ENCODE results near the gene MON1A.

The MON1A gene

GRCh38 chr3:49900491-49901153 lies 29.0 kb downstream of the MON1A start:
- no peak for DNase-seq (ENCODE audit: low read depth)
- H3K4me3 ChIP-seq (ENCODE audit: low read depth, low read length), result no peak overlapping the region

GRCh38 chr3:49899815-49900214 lies 29.8 kb downstream of the MON1A start:
- DNase-seq (ENCODE audit: low read depth), result no peak
- H3K4me3 ChIP-seq (ENCODE audit: low read depth, low read length), result no peak overlapping the region

- no peak for DNase-seq (ENCODE audit: low read depth)
- H3K4me3 ChIP-seq (ENCODE audit: low read depth, low read length), result no peak overlapping the region
These were observed 30.6 kb downstream of the MON1A start for GRCh38 chr3:49898991-49899390.

GRCh38 chr3:49896345-49896744 lies 33.3 kb downstream of the MON1A start:
- H3K4me3 ChIP-seq (ENCODE audit: low read depth, low read length), result no peak overlapping the region
- no peak for DNase-seq (ENCODE audit: low read depth)

- no peak for DNase-seq (ENCODE audit: low read depth)
- H3K4me3 ChIP-seq (ENCODE audit: low read depth, low read length), result no peak overlapping the region
These were observed 33.8 kb downstream of the MON1A start for GRCh38 chr3:49895791-49896190.

- DNase-seq (ENCODE audit: low read depth), result no peak
- H3K4me3 ChIP-seq (ENCODE audit: low read depth, low read length), result no peak overlapping the region
These were observed 40.3 kb downstream of the MON1A start for GRCh38 chr3:49889296-49889695.

GRCh38 chr3:49886922-49887265 lies 42.7 kb downstream of the MON1A start:
- no peak for DNase-seq (ENCODE audit: low read depth)
- H3K4me3 ChIP-seq (ENCODE audit: low read depth, low read length), result no peak overlapping the region

- no peak overlapping the region for H3K4me3 ChIP-seq (ENCODE audit: low read depth, low read length)
- no peak for DNase-seq (ENCODE audit: low read depth)
These were observed 45.6 kb downstream of the MON1A start for GRCh38 chr3:49883998-49884397.

GRCh38 chr3:49882166-49882565 lies 47.4 kb downstream of the MON1A start:
- DNase-seq (ENCODE audit: low read depth), result no peak
- no peak overlapping the region for H3K4me3 ChIP-seq (ENCODE audit: low read depth, low read length)

- no peak for DNase-seq (ENCODE audit: low read depth)
- no peak overlapping the region for H3K4me3 ChIP-seq (ENCODE audit: low read depth, low read length)
These were observed 48.9 kb downstream of the MON1A start for GRCh38 chr3:49880581-49881315.

GRCh38 chr3:49879721-49880120 lies 49.9 kb downstream of the MON1A start:
- no peak for DNase-seq (ENCODE audit: low read depth)
- no peak overlapping the region for H3K4me3 ChIP-seq (ENCODE audit: low read depth, low read length)

GRCh38 chr3:49878686-49879085 lies 50.9 kb downstream of the MON1A start:
- DNase-seq (ENCODE audit: low read depth), result no peak
- H3K4me3 ChIP-seq (ENCODE audit: low read depth, low read length), result no peak overlapping the region

GRCh38 chr3:49877716-49878115 lies 51.9 kb downstream of the MON1A start:
- no peak for DNase-seq (ENCODE audit: low read depth)
- H3K4me3 ChIP-seq (ENCODE audit: low read depth, low read length), result no peak overlapping the region

GRCh38 chr3:49876567-49876966 lies 53.0 kb downstream of the MON1A start:
- no peak overlapping the region for H3K4me3 ChIP-seq (ENCODE audit: low read depth, low read length)
- no peak for DNase-seq (ENCODE audit: low read depth)

GRCh38 chr3:49873623-49874022 lies 56.0 kb downstream of the MON1A start:
- no peak overlapping the region for H3K4me3 ChIP-seq (ENCODE audit: low read depth, low read length)
- DNase-seq (ENCODE audit: low read depth), result no peak

GRCh38 chr3:49872801-49873281 lies 56.8 kb downstream of the MON1A start:
- H3K4me3 ChIP-seq (ENCODE audit: low read depth, low read length), result no peak overlapping the region
- DNase-seq (ENCODE audit: low read depth), result no peak

GRCh38 chr3:49871531-49872153 lies 58.0 kb downstream of the MON1A start:
- no peak for DNase-seq (ENCODE audit: low read depth)

GRCh38 chr3:49869525-49870126 lies 60.0 kb downstream of the MON1A start, which contains the start of gene CAMKV:
Gene CAMKV (minus strand): TSS chr3:49869906. CDS start chr3:49862388, 7,518 bp downstream.
- no peak for DNase-seq (ENCODE audit: low read depth)
- H3K4me3 ChIP-seq (ENCODE audit: low read depth, low read length), result peak within 1 kb of the TSS; percentile 26

More at GRCh38 chr3:49871531-49872153, 58.0 kb downstream of the MON1A start:
- H3K4me3 ChIP-seq (ENCODE audit: low read depth, low read length), result no peak overlapping the region

- no peak for DNase-seq (ENCODE audit: low read depth)
- no peak overlapping the region for H3K4me3 ChIP-seq (ENCODE audit: low read depth, low read length)
These were observed 60.6 kb downstream of the MON1A start for GRCh38 chr3:49868862-49869466.

- H3K4me3 ChIP-seq (ENCODE audit: low read depth, low read length), result no peak overlapping the region
- no peak for DNase-seq (ENCODE audit: low read depth)
These were observed 61.7 kb downstream of the MON1A start for GRCh38 chr3:49867871-49868321.

Measured in skeletal muscle cell (primary cell).